HG03196 (cell line): ENCODE results near the gene KLF9.

Experiments used
- ATAC-seq: cut with Tn5 transposase; IDR thresholded peaks from one replicate; pipeline ENCODE4 v1.9.1; 2021; ENCODE audit not compliant: unreplicated experiment

The KLF9 gene

GRCh38 chr9:70422371-70423043, 8.1 kb upstream of the KLF9 start:
- no peak for ATAC-seq

DNA sequence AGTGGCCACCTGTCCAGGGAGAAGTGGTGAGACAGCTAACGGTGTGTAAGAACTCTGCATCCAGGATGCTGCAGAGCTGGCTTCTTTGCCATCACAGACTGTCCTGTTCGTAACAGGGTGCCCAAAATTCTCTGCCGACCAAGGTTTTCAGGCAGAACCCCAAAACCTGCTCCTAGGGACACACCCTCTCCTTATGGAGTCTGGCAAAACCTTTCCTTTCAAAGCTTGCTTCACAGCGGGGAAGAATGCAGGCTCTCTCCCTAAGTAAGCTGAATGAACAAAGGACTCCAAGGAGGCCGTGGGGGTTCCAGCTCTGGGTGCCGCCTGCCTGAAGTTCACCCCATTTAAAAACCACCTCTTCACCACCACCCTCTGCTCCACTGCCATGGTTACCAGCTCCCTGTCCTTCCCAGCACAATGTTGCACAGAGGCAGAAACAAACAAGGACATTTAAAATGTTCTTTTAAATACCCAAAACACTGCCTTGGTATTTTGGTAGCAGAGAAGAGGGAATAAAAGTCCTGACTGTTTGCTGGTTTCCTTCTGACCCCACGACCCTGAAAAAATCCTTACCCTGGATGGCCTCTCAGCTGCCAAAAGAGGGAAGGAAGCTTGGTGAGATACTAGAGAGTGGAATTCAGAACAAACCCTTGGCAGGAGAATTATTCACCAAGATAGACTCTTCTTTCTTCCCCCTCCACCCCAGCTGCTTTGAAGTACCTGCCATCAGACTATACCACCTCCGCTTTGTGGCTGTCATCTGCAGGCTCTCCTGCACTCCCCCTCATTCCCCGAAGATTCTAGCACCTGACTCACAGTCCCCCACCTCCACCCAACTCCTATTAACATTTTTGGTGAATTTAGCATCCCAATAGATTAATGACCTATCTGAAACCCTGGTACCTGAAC, 7.1 kb upstream of the KLF9 start:
- ATAC-seq, result no peak

DNA sequence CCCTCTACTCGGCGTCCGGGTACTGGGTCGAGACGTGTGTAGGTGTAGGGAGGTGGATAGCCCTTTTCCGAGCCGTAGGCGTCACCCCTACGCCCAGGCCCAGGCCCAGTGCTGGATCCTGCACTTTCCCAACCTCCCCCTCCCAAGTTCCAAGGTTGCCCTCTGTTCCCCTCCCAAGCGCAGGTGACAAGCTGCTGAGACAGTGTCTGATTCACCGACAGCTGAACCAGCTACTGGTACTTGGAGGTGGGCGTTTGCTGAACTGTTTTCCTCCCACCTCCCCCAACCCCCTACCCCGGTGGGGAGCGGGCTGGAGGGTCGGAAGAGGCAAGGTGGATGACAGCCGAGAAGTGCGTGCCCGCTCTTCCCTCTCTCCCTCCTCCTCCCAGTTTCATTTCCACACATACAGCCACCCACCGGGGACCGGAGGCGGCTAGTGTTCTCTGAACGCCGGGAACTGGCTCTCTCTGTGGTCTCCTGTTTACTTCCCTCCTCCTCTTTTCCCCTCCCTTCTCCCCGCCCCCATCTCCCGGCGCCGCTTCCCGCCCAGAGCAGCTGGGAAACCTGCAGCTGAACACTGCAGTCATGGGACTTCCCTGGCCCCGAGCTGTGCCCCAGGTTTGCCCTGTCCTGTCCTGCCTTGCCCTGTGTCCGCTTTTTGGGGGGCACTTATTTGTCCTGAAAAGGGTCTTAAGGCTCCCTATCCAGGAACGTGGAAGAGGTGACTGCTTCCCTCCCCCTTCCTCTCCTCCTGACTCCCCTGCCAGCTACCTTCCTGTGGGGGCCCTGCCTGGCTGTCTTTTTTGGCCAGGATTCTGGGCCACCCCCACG, 6.2 kb upstream of the KLF9 start:
- peak; percentile 1 for ATAC-seq

DNA sequence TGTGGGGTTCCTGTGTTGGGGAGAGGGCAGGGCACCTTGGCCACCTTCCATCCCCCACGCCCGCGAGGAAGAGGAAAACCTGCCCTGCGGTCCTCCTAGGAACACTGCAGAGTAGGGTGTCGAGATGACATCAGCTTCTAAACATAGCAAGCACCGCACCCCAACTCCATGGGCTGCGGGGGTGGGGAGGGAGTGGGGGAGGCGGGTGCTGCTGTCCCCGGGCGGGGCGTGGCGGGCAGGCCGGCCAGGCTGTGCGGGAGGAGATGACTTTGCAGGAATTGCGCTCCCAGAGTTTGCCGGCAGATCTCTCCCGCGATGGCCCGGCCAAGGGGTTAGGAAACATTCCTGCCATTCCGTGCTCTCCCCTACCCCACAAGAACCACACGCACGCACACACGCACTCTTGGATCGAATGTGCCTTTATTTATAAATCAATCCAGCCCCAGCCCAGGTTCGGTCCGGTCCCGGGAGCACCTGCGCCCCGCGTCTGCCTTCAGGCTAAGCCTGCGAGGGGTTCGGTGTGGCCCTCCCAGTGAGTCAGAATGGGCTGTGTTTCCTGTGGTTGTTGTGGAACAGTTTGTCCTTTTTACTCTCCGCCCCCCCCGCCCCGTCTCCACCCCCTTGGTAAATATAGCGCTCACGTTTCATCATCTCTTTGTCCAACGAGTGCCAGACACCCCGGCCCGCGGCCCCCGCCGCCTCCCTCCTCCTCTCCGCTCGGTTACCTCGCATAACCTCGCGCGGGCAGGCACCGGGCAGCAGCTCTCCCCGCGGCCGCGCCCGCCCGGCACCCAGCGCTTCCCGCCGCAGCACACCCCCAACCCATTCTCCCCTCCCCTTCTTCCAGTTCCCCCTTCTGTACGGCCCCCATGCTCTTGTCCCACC, 5.3 kb upstream of the KLF9 start:
- ATAC-seq, result peak; percentile 41

- peak; percentile 50 for ATAC-seq
Measured at GRCh38 chr9:70418822-70419555, 4.5 kb upstream of the KLF9 start.

DNA sequence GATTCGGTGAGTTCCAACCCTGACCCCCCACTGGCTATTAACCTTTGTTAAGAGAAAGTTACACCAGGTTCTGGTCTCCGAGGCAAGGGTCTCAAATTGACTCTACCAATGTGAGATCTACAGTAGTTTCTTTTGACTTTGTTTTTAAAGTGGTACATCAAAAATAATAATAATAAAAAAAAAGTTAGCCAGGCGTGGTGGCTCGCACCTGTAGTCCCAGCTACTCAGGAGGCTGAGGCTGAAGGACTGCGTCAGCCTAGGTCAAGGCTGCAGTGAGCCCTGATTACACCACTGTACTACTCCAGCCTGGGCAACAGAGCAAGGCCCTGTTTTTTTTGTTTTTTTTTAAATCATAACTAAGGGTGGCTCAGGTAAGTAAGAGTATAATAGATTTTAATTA, 1.0 kb upstream of the KLF9 start:
- no peak for ATAC-seq

- no peak for ATAC-seq
Measured at GRCh38 chr9:70415041-70415440, 584 bp upstream of the KLF9 start.

- ATAC-seq, result peak; percentile 11
Measured at GRCh38 chr9:70413464-70413798, 1.0 kb downstream of the KLF9 start.

GRCh38 chr9:70412832-70413463, 1.5 kb downstream of the KLF9 start:
- no peak for ATAC-seq

GRCh38 chr9:70411930-70412831, 2.3 kb downstream of the KLF9 start:
- peak; percentile 24 for ATAC-seq

DNA sequence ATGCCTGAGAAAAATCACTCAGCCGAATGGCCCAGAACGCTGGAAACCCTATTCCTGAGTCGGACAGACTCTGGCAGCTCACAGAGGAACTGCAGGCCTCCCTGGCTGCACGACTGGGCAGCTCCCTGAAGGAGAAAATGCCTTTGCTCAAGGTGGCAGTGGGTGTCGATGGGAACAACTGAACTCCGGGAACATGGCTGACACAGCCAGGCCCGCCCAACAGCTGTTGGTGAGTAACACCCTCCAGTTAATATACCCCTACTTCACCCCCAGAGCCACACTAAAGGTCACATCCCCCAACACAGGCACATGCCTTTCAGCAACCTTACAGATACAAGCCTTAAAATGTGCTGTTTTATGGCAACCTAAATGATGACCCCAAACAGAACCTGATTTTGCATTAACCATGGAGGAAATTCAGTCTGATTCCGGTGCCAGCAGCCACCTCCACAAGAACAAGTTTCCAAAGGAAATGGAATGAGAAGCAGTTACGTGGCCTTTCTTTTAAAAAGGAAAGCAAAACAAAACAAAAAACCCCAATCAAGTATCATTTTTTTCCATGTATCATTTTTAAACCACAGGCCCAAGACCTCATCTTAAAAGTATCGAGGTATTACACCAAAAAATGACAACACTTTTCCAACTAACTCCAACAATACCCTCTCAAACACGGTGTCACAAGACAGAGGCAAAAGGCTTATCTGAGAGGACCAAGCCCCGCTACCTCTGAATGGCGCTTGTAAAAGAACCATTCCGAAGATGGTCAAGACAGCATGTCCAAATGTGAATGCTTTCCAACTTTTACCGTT, 3.1 kb downstream of the KLF9 start:
- no peak for ATAC-seq

- no peak for ATAC-seq
Measured at GRCh38 chr9:70410368-70410767, 4.1 kb downstream of the KLF9 start.

DNA sequence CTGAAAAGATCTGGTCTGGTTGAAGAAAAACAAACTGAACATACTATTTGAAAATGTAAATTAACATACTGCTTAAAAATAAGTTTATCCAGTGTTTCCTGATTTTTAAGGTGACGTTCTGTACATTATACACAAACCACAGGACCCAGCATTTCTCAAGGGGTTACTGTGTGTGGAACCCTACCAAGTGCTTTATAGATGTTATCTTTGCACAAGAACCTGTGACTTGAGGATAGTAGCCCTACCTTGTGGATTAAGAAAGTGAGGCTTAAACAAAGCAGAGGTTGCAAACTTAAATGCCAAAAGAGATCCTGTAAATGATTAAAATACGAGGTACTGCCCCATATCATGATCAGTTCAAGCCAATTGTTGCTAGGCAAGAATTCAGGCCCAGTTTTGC, 4.7 kb downstream of the KLF9 start:
- no peak for ATAC-seq

DNA sequence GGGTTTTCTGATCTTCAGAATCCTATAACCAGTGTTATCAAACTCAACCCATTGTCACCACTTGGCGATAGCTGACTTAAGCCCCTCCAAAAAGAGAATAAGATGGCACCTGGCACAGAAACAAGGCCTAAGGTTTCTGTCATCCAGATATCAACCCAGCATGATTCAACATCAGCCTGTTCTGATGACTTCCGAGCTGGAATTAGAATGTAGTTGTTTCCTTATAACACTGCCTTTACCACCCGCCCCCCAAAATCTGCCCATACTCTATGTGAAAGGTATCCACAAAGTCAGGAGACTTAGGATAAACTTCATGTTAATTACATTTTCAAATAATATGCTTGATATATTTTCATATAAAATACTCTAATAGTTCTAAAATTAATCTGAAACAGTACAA, 5.2 kb downstream of the KLF9 start:
- ATAC-seq, result no peak

- ATAC-seq, result no peak
Measured at GRCh38 chr9:70408393-70409040, 5.9 kb downstream of the KLF9 start.

GRCh38 chr9:70407081-70407503, 7.4 kb downstream of the KLF9 start:
- ATAC-seq, result no peak

GRCh38 chr9:70406434-70406862, 8.0 kb downstream of the KLF9 start:
- ATAC-seq, result peak; percentile 58
